PC-3 (cell line): ENCODE results near the gene SDS. TPM values are rescaled to one million over a fixed set of nuclear protein-coding genes. Genes with fewer than 3 reads are reported as not detected.

Source experiments
- ATAC-seq: fragments of 200-7000 bp; cut with Tn5 transposase; 2 replicates; pipeline ENCODE4 v1.9.1; 2020; ENCODE audit warnings: mild to moderate bottlenecking, moderate library complexity
- BruUV-seq: library from RNA; stranded (reverse); fragments of 400-500 nt; replicated peaks from 2 replicates; lab custom pipeline; 2021; lab: Mats Ljungman, UMichigan
- CTCF ChIA-PET: fragments of 300-600 bp; sonication (Branson Sonifier 250); formaldehyde crosslinking; loops from one replicate; lab custom pipeline; 2022; ENCODE audit warnings: antibody characterized with exemption; lab: Charles Lee
- POLR2A ChIA-PET: fragments of 300-600 bp; sonication (Branson Sonifier 250); formaldehyde crosslinking; loops from one replicate; lab custom pipeline; 2022; ENCODE audit warnings: antibody characterized with exemption; ENCODE audit not compliant: unreplicated experiment; lab: Charles Lee
- DNase-seq: peaks from one replicate; pipeline ENCODE4 v3.0.0-alpha.2; 2015
- H2AFZ ChIP-seq: fragments of 300-600 bp; sonication (generic); 2 replicates; pipeline ENCODE4 v1.6.0; 2016; ENCODE audit warnings: antibody characterized with exemption, low read length
- H3F3A ChIP-seq: fragments of 300-600 bp; sonication (generic); one replicate; pipeline ENCODE4 v1.6.0; 2017; ENCODE audit warnings: antibody characterized with exemption, low read length, control low read depth, mild to moderate bottlenecking; ENCODE audit not compliant: unreplicated experiment
- H3K27ac ChIP-seq: fragments of 300-600 bp; sonication (generic); 2 replicates; pipeline ENCODE4 v1.5.1; 2016; ENCODE audit warnings: mild to moderate bottlenecking, low read length
- H3K27me3 ChIP-seq: fragments of 300-600 bp; sonication (generic); 2 replicates; pipeline ENCODE4 v1.6.1; 2016; ENCODE audit warnings: low read length, mixed read lengths
- H3K36me3 ChIP-seq: fragments of 300-600 bp; sonication (generic); 2 replicates; pipeline ENCODE4 v1.6.1; 2016; ENCODE audit warnings: low read depth, mixed run types, low read length, mixed read lengths
- H3K4me1 ChIP-seq: fragments of 300-600 bp; sonication (generic); 2 replicates; pipeline ENCODE4 v1.5.1; 2016; ENCODE audit warnings: low read length; ENCODE audit not compliant: insufficient read depth
- H3K4me2 ChIP-seq: fragments of 300-600 bp; sonication (generic); 2 replicates; pipeline ENCODE4 v1.6.0; 2016; ENCODE audit warnings: low read length
- H3K4me3 ChIP-seq: fragments of 300-600 bp; sonication (generic); 2 replicates; pipeline ENCODE4 v1.5.1; 2016; ENCODE audit warnings: mild to moderate bottlenecking, low read length, mixed read lengths
- H3K79me2 ChIP-seq: fragments of 300-600 bp; sonication (generic); 2 replicates; pipeline ENCODE4 v1.6.1; 2017; ENCODE audit warnings: low read length, mixed read lengths
- H3K9ac ChIP-seq: fragments of 300-600 bp; sonication (generic); 2 replicates; pipeline ENCODE4 v1.6.0; 2016; ENCODE audit warnings: mild to moderate bottlenecking, low read length
- H3K9me2 ChIP-seq: fragments of 300-600 bp; sonication (generic); replicated peaks from 2 replicates; pipeline ENCODE4 v1.6.1; 2016; ENCODE audit warnings: mixed run types, low read length, mixed read lengths
- H3K9me3 ChIP-seq: fragments of 300-600 bp; sonication (generic); 2 replicates; pipeline ENCODE4 v1.6.1; 2016; ENCODE audit warnings: low read length, mixed read lengths
- H4K20me1 ChIP-seq: fragments of 300-600 bp; sonication (generic); 2 replicates; pipeline ENCODE4 v1.6.1; 2016; ENCODE audit warnings: low read length, mixed read lengths
- CTCF ChIP-seq: fragments of 300-600 bp; sonication (generic); conservative IDR thresholded peaks from 2 replicates; pipeline ENCODE4 v1.5.1; 2017; ENCODE audit warnings: antibody characterized with exemption, low read depth, mild to moderate bottlenecking, low read length
- EZH2 ChIP-seq: fragments of 300-600 bp; sonication (generic); IDR thresholded peaks from one replicate; pipeline ENCODE4 v1.6.1; 2017; ENCODE audit warnings: antibody characterized with exemption, mild to moderate bottlenecking, low read length; ENCODE audit not compliant: unreplicated experiment
- EZH2phosphoT487 ChIP-seq: fragments of 300-600 bp; sonication (generic); IDR thresholded peaks from 2 replicates; pipeline ENCODE4 v1.6.1; 2018; ENCODE audit warnings: mild to moderate bottlenecking, antibody characterized with exemption, low read length, borderline replicate concordance
- intact Hi-C: fragments of 100-400 bp; cut with micrococcal nuclease; formaldehyde crosslinking; loops from 2 replicates; pipeline ENCODE4 v1.9.0; 2023
- total RNA-seq: library from RNA; depleted of rRNA; stranded (reverse); fragments of >200 nt; gene quantifications from 2 replicates; pipeline ENCODE4 v1.2.3, GENCODE V29; 2014

SDS gene
- total RNA-seq, 1 experiment from 2014 or later = not detected

DNA sequence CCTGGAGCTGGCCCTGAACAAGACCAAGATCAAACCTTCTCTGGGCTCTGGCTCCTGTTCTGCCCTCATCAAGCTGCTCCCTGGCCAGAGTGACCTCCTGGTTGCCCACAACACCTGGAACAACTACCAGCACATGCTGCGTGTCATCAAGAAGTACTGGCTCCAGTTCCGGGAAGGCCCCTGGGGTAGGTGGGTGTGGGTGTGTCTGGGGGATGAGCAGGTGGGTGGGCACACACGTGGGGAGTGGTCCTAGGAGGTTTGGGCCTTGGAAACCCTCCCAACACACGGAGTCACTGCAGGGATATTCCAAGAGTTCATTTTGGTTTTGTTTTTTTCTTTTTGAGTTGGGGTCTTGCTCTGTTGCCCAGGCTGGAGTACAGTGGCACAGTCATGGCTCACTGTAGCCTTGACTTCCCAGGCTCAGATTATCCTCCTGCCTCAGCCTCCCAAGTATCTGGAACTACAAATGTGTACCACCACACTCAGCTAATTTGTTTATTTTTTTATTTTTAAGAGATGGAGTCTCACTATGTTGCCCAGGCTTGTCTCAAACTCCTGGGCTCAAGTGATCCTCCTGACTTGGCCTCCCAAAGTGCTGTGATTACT, 28.8 kb downstream of the SDS start:
- peaks cover 19% of the 10 kb centered on the region for H3K36me3 ChIP-seq
- H3K4me3 ChIP-seq = no peak overlapping the region
- H3K4me2 ChIP-seq = no peak overlapping the region
- no peaks in the 10 kb centered on the region for H4K20me1 ChIP-seq
- TF ChIP-seq EZH2phosphoT487 (no peak), CTCF (no peak), EZH2 (no peak)
- H3K4me1 ChIP-seq = no peaks in the 10 kb centered on the region
- no peaks in the 10 kb centered on the region for H3K9me3 ChIP-seq
- ATAC-seq = no peak
- intact Hi-C loops = no loop called here
- CTCF ChIA-PET = no interaction called here
- no peak overlapping the region for H3K9ac ChIP-seq
- BruUV-seq = no TSS peak
- H3F3A ChIP-seq = no peaks in the 10 kb centered on the region
- POLR2A ChIA-PET = no interaction called here
- H3K9me2 ChIP-seq = no peaks in the 10 kb centered on the region
- no peak overlapping the region for H3K27ac ChIP-seq
- no peaks in the 10 kb centered on the region for H3K27me3 ChIP-seq
- H2AFZ ChIP-seq = no peak overlapping the region
- no peak for DNase-seq
- H3K79me2 ChIP-seq = no peaks in the 10 kb centered on the region

DNA sequence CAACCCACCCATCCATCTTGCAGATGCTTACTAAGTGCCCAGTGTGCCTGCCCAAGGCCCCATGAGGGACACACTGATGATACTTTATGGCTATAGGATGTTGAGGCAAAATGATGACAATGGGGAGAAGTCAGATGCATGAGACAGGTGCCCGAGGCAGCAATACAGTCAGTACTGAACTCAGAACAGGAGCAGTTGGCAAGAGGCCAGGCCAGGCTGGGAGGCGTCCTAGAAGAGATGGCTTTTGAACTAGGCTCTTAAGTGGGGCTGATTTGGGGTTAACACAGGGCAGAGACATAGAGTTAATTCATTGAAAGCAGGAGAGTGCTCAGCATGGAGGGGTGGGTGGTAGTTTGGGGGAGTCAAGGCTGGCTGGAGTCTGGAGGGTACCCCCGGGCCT, 29.7 kb downstream of the SDS start:
- H3K79me2 ChIP-seq = no peaks in the 10 kb centered on the region
- no peak overlapping the region for H3K4me3 ChIP-seq
- ChIA-PET POLR2A (no interaction called here), CTCF (no interaction called here)
- no peak for TF ChIP-seq EZH2phosphoT487
- TF ChIP-seq CTCF = no peak
- no peak for TF ChIP-seq EZH2
- no peaks in the 10 kb centered on the region for H4K20me1 ChIP-seq
- DNase-seq = no peak
- H3K9me2 ChIP-seq = no peaks in the 10 kb centered on the region
- H3K27ac ChIP-seq = no peak overlapping the region
- no peak for ATAC-seq
- no peak overlapping the region for H3K4me2 ChIP-seq
- intact Hi-C loops = no loop called here
- H3K9ac ChIP-seq = no peak overlapping the region
- no peaks in the 10 kb centered on the region for H3F3A ChIP-seq
- H3K36me3 ChIP-seq = peaks cover 19% of the 10 kb centered on the region
- H3K27me3 ChIP-seq = no peaks in the 10 kb centered on the region
- BruUV-seq = no TSS peak
- H3K9me3 ChIP-seq = no peaks in the 10 kb centered on the region
- H3K4me1 ChIP-seq = no peaks in the 10 kb centered on the region
- H2AFZ ChIP-seq = no peak overlapping the region

GRCh38 chr12:113373440-113373839, 30.2 kb downstream of the SDS start:
- H4K20me1 ChIP-seq = no peaks in the 10 kb centered on the region
- H3K27ac ChIP-seq = no peak overlapping the region
- H3K36me3 ChIP-seq = peaks cover 19% of the 10 kb centered on the region
- no peak overlapping the region for H3K9ac ChIP-seq
- H3K4me1 ChIP-seq = no peaks in the 10 kb centered on the region
- H3K79me2 ChIP-seq = no peaks in the 10 kb centered on the region
- intact Hi-C loops = no loop called here
- H3F3A ChIP-seq = no peaks in the 10 kb centered on the region
- no peak overlapping the region for H3K4me2 ChIP-seq
- DNase-seq (no peak), ATAC-seq (no peak)
- H3K4me3 ChIP-seq = no peak overlapping the region
- no peaks in the 10 kb centered on the region for H3K9me2 ChIP-seq
- POLR2A ChIA-PET = no interaction called here
- no peak overlapping the region for H2AFZ ChIP-seq
- no peaks in the 10 kb centered on the region for H3K27me3 ChIP-seq
- CTCF ChIA-PET = no interaction called here
- BruUV-seq = no TSS peak
- no peak for TF ChIP-seq EZH2phosphoT487
- TF ChIP-seq EZH2 = no peak
- TF ChIP-seq CTCF = no peak
- H3K9me3 ChIP-seq = no peaks in the 10 kb centered on the region
